HT1080 (cell line): ENCODE results near the gene LDLRAD4. TPM values are rescaled to one million over a fixed set of nuclear protein-coding genes. Genes with fewer than 3 reads are reported as not detected.
"Not testable (repeated sequence)": the region's sequence is repeated elsewhere in the genome, so short reads cannot be mapped to it uniquely, and the experiment has no call there.

ENCODE experiments used
- DNase-seq: peaks from one replicate; pipeline ENCODE4 v3.0.0-alpha.2; 2015; ENCODE audit warnings: low read depth
- total RNA-seq: library from RNA; depleted of rRNA; stranded (reverse); fragments of >200 nt; shearing (Covaris generic); gene quantifications from 2 replicates; pipeline ENCODE4 v1.2.3, GENCODE V29; 2014

LDLRAD4 gene
- total RNA-seq, 1 experiment from 2014 or later: not detected

DNA sequence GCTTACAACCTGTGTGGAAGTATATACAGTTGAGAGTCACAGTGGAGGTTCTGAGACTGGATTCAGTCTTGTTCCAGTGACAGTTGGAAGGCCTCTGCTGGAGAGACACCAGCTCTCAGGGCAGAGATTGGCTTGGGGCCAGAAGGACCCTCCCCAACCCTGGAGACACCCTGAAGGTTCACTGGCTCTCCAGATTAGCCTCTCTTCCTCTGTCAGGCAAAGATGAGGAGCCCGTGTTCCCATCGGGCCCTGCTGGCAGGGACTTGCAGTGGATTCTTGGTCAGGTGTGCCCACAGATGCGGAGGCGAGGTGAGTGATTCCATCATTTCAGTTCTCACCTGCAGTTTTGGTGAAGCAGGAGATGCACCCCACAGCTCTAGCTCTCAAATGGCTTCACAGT lies 429.2 kb downstream of the LDLRAD4 start:
- no peak for DNase-seq

DNA sequence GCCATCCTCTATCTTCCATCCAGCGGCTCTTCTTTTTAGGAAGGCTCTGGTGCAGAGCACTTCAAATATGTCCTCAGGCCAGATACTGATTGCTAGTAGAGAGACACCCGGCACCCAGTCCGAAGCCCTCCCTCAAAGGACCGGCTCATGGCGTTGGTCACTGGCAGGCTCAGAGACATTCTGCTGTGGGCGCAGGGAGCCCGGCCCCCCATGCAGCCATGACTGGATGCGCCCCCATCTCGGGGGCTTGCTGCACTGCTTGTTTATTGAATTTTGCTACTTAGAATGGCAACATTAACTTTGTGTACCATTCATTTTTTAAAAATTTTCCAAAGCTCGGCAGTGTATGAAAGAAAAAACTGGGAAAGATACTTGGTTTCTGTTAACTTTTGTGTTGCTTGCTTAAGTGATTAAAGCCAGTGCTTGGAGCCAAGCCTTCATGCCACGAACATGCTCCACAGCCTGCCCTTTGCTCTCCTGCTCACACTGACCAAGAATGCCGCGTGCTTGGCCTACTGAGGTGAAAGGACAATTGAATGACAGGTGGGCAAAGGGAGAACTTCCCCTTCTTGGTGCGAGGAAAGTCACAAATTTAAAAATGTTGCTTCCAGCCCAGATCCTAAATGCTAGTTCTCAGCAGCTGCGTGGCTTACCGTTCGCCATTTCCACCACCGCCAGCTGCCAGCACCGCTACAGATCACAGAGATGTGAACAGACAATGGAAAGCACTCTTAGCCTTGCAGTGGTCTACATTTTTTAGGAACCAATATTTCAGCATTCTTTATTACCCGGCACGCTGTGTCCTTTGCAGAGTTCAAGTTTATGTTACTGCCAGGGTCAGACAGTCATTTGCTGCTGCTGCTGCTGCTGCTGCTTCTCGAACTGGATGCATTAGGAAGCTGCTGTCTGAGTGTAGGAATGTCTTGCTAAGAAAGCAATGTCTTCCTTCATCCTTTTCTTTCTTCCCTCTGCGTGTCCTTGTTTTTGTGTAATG lies 431.1 kb downstream of the LDLRAD4 start:
- no peak for DNase-seq

DNA sequence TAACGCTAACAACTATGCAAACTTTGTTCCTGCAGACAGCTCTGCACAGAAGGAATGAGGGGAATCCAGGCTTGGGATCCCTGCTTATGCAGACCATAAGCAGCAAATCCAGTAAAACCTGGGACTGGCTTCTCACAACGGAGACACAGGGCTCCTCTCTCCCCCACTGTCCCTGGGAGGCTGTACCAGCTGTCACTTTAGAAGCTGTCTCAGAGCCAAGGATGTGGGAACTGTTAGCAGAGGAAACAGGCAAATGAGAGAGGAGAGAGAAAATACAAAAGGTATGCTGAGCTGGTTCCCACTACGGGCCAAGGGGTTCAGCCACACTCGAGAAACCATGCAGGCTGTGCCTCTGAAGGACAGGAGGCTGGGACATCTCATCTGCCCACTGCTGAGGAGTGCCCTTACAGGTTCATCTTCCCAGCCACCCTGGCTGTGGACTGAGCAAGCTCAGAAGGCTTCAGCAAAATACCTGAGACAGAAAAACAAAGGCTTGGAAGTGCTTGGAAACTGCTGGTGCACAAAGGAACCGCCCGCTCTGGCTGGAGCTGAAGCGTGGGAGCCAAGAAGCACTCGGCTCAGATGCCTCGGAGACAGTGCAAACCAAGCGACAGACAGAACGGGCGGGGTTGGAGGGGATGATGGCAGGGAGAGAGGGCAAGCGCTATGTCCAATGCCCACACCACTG lies 435.3 kb downstream of the LDLRAD4 start:
- no peak for DNase-seq

DNA sequence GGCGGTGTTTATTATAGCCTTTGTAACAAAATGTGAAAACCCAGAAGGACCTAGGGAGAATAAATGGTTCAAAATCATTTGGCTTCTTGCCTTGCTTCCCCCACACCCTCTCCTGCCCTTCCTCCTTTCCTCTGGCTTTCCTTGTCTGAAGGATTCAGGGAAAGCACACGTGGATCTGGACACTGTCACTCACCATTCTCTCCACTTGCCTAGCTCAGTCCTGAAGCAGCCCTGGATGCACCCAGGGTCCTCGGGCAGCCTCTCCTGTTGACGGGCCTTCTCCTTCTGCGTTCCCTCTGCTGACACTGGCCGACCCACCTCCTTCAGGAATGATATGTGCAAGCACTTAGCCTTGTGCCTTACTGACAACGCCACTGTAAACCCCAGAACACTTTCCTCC lies 439.4 kb downstream of the LDLRAD4 start:
- no peak for DNase-seq

DNA sequence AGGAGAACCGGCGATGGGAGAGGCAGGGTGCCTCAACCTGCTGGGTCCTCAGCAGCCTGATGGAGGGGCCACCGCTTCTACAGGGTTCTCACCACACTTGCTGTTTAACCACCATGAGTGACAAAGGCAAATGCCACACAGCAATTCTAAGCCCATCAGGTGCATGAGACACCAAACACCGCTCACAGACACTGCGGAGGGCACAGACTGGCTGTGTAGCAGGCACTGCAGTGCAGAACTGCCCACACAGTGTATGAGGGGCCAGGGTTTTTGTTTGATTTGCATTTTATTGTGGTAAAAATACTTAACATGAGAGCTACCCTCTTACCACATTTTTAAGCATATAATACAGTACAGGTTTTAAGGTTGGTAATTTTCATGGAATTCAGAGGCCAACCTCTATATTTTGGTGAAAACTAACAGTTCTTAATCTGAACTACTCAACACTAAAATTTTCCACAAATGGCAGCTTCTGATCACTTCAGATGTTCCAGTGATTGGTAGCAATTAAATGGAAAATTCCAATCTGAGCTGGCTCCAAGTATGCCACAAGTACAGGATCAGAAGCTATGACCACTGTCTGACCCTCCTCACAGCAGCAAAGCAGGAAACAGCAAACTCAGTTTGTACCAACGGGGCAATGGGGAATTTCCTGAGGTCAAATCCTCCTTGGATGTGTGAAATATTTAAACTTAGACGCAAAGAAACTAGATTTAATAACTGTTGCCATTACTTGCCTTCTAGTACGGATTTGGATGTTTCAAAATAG lies 440.1 kb downstream of the LDLRAD4 start:
- no peak for DNase-seq

DNA sequence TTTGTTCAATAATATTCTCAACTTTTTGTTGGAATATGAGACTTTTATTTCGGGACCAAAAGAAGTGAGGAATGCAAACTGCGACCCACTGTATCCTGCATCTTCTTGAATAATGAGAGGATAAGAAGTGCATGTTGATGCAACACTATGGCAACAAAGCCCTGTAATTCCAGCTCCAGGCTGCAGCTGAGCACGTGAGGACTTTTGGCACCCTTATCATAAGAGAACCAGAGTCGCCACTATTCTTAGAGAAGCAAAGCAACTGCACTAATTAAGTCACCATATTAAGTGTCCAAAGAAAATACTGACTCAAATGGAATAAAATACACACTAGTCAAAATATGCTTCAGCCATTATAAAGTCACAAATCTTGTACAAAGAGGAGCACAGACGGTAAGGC lies 441.9 kb downstream of the LDLRAD4 start:
- no peak for DNase-seq

DNA sequence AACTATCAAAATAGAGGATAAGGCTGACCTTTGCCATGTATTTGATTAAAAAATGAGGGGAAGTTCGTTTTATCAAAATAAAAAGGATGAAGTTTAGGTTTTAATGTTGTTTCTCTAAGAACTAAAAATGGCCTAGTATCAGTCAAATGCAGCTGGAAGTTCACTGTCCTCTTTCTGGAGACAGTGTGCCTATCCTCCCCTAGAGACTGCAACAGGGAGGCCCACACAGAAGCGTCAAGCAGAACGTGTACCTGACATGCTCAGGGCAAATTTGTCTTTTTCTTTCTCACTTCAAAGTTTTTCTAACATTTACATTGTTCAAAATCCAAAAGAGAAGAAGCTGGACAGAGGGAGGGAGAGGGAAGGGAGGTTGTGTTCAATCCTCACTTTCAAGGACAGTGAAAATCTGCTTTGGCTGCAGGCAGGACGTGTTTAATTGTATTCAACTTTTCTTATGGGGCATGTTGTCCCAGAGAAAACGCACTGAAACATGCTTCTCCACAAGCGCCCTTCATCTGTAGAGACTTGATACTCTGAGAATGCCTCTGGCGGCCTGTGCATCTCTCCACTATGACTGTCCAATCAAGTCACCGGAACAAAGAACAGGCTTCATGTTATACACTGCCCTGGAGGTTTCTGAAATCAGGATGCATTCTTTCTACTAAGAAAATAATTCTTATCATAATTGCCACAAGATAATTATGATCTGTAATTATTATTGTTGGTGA lies 442.7 kb downstream of the LDLRAD4 start:
- DNase-seq: no peak

DNA sequence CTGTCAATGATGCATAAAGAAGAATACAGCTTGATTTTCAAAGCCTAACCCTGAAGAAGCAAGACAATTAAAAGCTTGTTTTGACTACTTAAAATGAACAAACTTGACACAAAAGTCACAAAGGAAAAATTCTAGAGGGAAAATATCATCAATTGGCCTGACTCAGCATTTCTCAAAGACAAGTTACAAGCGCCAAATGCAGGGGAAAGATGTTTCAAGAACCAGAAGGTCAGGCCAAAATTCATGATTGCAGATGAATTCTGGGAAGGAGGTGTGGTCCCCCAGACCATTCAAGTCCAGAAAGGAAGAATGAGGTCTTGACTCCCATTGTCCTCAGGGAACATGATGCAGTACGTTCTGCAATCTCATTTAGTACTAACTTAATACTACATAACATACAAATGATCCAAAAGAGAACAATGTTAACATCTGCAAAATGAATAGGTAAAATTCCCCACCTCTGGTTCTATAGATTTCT lies 443.3 kb downstream of the LDLRAD4 start:
- no peak for DNase-seq

DNA sequence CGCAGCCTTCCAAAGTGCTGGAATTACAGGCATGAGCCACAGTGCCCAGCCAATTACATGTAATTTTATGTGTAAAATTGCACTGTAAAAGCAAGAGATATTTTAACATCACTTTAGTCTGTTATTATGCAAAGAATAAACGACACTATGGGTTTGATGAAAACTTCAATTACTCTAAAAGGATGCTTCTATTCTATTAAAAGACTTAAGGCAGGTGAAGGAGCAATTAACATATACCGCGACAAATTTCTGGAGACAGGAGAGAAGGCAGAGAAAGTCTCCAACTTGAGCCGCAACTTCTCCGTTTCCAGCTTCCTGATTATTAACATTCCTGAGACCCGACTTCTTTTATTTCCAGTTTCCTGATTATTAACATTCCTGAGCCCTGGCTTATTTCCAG lies 454.1 kb downstream of the LDLRAD4 start:
- no peak for DNase-seq

DNA sequence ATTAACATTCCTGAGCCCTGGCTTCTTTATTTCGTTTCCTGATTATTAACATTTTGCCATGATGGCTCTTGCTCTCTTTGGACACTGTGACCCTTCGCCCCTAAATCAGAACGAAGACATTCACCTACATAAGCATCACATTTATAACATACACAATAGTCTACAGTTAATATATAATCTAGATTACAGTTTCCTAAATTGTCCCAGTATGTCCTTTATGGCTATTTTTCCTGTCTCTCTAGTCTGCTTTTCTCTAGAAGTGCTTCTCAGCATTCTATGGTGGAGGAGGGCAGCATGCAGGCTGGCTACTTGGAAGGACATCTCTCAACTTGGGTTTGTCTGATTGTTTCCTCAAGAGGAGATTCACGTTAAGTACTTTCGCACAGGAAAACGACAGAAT lies 457.9 kb downstream of the LDLRAD4 start:
- no peak for DNase-seq

DNA sequence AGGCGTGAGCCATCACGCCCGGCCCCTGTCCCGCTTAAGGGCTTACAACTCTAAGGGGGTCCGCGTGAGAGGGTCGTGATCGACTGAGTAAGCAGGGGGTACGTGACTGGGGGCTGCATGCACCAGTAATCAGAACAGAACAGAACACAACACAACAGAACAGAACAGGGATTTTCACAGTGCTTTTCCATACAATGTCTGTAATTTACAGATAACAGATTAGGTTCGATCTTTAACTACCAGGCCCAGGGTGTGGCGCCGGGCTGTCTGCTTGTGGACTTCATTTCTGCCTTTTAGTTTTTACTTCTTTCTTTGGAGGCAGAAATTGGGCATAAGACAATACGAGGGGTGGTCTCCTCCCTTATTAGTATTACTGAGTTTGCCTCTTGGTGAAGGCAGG lies 458.8 kb downstream of the LDLRAD4 start:
- DNase-seq: not testable (repeated sequence)

DNA sequence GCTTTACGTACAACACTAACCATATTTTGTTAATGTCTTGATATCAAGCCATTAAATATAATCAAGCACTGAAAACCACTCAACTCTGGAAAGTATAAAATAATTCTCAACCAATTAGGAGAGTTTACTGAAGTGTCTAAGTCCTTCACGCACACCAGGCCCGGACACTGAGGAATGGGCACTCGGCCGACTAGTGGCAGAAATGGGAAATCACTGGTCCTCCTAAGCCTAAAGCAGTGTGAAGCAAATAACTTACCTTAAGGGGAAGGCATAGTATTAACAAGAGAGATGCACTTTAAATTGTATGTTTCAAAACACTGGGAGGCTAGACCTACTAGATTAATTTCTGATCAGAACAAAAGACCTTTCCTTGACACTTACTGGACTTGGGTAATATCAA lies 462.1 kb downstream of the LDLRAD4 start:
- no peak for DNase-seq

DNA sequence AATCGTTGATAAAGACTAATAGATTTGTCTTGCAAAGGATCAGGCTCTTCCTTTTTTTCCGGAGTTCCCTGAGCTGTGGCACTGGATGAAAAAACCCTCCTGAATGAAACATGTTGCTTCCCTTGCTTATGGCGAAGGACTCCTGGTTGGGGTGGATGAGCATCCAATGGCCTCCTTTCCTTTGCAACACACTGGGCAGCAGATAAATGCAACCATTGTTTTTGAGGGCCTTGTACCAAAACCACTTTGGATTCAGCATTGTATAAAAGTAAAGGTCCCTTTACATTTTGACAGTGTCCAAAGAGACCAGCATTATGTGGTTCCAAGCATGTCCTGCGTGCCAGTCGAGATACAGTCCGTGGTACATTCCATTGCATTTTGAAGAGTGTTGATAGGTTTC lies 463.1 kb downstream of the LDLRAD4 start:
- no peak for DNase-seq

DNA sequence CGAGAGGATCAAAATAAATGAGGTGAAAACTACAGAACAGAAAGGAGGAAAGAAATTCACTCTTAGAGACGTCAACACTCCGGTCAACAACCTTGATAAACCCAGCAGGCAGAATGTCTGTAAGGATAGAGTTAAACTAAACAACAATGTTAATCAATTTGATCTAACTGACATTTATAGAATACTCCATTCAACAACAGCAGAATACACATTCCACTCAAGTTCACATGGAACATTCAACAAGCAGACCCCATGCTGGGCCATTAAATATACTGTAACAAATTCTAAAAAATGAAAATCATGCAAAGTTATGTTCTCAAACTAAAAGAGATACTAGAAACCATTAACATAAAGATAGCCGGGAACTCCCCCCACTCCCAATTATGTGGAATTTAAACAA lies 466.0 kb downstream of the LDLRAD4 start:
- DNase-seq: no peak

DNA sequence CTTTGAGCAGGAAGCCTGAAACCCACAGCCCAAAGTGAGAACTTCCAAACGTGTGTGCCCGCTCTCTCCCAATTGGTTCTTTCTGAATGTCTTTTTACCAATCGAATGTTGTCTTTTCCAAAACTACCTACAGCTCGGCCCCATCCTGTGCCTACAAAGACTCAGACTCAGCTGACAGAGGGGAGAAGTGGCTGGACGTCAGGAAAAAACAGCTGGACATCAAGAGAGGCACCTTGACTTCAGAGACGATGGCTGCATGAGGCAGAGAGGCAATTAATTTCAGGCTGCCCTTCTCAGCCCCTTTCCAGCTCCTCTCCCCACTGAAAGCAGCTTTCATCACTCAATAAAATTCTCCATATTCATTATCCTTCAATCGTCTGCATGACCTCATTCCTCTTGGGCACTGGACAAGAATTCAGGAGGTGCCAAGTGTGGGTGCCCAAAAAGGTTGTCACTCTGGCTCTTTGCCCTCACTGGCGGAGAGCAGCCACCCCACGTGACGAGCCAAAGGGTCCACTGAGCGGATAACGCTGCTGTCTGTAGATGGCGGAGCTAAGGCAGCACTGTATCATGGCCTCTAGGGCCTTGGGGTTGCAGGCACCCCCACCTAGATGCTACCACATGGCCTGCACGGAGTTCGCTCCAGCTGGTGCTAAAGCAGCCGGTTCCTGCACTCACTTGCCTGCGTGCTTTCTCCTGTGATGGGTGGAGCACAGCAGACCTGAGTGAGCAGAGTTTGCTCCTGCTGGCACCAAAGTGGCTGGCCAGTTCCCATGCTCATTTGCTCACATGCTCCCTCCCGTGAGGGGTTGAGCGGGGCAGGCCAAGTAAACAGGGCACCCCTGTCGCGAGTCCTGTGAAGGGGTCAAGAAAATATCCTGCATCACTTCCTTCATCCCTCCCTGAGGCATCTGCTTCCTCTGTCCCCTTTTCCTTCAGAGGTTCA lies 469.9 kb downstream of the LDLRAD4 start:
- DNase-seq: no peak

DNA sequence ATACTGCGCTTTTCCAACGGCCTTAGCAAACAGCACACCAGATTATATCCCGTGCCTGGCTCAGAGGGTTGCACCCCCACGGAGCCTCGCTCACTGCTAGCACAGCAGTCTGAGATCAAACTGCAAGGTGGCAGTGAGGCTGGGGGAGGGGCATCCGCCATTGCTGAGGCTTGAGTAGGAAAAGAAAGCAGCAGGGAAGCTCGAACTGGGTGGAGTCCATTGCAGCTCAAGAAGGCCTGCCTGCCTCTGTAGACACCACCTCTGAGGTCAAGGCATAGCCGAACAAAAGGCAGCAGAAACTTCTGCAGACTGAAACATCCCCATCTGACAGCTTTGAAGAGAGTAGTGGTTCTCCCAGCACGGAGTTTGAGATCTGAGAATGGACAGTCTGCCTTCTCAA lies 471.5 kb downstream of the LDLRAD4 start:
- not testable (repeated sequence) for DNase-seq

DNA sequence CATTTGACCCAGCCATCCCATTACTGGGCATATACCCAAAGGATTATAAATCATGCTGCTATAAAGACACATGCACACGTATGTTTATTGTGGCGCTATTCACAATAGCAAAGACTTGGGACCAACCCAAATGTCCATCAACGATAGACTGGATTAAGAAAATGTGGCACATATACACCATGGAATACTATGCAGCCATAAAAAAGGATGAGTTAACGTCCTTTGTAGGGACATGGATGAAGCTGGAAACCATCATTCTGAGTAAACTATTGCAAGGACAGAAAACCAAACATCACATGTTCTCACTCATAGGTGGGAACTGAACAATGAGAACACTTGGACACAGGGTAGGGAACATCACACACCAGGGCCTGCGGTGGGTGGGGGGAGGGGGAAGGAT lies 476.8 kb downstream of the LDLRAD4 start:
- DNase-seq: not testable (repeated sequence)

DNA sequence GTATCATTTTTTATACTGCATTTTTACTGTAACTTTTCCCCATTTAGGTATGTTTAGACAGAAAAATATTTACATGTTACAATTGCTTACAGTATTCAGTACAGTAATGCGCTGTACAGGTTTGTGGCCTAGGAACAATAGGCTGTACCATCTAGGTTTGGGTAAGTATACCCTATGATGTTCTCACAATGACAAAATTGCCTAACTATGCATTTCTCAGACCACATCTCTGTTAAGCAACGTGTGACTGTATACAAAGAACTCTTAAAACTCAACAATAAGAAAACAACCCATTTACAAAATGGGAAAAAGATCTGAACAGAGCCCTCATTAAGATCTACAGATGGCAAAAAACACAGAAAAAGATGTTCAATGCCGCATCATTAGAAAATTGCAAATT lies 478.4 kb downstream of the LDLRAD4 start:
- no peak for DNase-seq

DNA sequence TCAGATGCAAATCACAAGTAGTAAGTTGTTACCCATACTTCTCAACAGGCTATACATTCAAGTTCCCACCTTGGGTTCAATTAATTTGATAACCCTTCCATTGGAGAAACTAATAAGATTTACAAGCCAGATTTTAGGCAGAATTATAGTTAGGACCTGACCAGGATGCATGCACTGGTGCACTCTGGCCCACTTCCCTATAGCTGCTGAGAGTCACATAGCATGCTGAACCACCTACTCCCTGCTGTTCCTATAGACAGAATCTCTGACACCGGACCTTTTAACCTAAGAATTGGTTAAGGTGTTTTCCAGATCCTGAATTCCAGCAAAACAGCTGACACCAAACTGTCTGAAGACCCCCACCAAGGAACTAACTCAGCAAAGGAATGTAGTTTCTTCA lies 481.6 kb downstream of the LDLRAD4 start:
- no peak for DNase-seq
